HG02678 (cell line): ENCODE results near the gene FAM13B.

ENCODE experiments used
- ATAC-seq: cut with Tn5 transposase; IDR thresholded peaks from one replicate; pipeline ENCODE4 v1.9.1; 2021; ENCODE audit warnings: mild to moderate bottlenecking, moderate library complexity; ENCODE audit not compliant: unreplicated experiment

FAM13B gene

DNA sequence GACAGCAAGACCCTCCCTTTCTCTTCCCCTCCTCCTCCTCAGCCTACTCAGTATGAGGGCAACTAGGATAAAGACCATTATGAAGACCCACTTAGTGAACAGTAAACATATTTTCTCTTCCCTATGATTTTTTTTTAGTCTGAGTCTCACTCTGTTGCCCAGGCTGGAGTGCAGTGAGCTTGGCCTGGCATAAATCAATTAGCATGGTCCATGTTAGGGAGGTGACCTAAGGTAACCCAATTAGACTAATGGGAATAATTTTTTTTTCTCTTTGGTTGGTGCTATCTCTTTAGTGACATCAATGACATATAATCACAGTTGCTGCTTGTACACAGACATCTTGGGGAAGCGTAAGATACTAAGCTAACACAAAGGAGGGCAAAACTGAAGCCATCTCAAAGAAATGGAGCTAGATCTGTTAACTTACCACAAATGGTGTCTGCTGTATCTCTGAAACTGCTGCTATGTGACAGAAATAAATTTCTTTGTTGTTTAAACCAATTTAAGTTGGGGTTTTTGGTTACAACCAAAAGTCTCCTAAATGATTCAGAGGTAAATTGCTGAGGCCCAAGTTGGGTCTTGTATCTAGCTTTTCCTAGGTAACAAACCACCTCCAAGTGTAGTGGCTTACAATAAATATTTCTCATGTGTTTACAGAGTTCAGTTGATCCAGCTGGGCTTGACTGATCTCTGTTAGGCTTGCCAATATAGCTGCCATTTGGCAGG is 130.3 kb downstream of the FAM13B start:
- no peak for ATAC-seq

DNA sequence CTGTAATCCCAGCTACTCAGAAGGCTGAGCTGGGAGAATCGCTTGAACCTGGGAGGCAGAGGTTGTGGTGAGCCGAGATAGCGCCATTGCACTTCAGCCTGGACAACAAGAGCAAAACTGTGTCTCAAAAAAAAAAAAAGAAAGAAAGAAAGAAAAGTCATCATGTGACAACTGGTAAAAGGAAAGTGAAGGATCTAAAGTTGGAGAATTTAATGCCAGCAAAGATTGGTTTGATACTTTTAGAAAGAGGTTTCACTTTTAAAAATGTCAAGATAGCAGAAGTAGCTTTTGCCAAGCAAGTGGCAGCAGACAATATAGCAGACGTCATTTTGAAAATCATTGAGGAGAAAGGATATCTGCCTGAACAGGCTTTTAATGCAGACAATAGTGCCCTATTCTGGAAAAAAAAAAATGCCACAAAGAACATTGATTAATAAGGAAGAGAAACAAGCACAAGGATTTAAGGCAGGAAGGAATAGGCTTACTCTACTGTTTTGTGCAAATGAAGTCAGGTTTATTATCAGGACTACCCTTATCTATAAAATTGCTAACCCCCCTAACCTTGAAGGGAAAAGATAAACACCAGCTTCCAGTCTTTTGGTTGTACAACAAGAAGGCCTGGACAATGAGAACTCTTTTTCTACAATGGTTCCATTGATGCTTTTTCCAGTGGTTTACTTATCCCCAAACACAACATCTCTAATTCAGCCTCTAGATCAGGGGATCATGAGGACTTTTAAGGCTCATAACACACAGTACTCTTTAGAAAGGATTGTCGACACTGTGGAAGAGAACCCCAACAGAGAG is 131.7 kb downstream of the FAM13B start:
- no peak for ATAC-seq

DNA sequence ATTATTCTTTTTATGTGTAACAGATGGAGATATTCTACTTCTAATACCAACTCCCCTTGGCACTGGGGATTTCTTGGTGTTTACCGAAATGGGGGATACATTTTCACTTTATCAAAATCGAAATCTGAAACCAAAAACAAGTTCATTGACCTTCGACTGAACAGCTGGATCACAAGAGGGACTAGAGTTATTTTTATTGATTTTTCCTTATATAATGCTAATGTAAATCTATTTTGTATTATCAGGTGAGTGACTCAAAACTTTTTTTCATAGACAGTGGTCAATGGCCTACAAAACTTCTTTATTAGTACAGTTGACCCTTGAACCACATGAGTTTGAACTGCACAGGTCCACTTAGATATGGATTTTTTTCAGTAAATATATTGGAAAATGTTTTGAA is 133.4 kb downstream of the FAM13B start:
- ATAC-seq: no peak

DNA sequence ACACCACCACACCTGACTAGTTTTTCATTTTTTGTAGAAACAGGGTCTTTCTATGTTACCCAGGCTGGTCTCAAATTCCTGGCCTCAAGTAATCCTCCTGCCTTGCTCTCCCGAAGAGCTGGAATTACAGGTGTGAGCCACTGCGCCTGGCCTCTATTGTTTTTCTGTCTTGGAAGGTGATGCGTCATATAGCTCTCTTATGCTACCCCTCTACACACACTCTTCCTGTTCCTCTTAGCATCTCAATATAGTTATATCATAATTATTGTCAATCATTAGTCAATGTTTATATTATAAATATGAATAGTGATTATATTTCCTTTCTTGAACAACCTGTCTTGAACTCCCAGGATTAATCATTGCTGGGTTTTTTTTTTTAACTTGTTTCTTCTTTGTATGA is 136.3 kb downstream of the FAM13B start:
- ATAC-seq: no peak

DNA sequence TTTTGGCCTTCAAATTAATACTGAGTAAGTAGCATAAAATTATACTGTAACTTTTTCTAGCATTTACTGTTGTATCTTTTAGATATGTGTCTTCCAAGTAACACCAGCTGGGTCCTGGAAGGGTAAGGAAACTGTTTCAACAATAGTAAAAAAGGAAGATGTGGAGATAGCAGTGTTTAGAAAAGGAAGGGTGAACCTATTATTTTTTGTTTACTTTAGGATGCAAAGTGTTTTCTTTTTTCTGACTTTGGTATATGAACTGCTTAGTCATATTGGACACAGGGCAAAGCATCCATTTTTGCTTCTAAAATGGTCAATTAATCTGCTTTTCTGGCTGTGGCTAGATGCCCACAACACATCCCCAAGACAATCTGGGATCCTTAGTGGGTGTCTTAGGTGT is 138.3 kb downstream of the FAM13B start:
- ATAC-seq: no peak

DNA sequence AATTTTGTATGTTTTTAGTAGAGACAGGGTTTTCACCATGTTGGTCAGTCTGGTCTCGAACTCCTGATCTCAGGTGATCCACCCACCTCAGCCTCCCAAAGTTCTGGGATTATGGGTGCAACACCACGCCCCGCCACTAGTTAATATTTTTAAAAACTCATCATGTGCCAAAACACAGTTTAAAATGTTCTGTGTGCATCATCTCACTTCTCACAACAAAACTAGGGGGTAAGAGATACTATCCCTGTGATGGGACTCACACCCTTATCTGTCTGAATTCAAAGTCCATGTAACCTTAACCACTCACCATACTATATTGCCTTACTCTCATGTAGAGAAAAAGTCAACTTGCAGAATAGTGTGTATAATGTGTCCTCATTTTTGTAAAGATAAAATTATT is 141.0 kb downstream of the FAM13B start:
- no peak for ATAC-seq

DNA sequence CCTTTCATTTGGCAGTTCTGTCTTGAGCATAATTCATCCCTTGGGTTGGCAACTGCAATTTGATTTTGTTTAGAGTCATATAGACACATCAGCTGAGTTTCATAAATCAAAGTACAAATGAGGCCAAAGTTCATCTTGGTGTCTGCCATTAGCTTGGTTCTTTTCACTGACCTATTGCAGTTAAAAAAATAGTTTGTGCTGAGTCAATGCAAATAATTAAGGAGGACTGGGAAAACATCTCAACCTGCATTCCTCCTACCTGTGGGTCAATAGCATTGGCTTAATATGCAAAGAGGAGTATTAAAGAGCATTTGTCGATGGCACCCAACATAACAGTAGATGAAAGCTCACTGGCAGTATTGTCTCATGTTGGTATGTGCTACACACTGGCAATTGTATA is 142.0 kb downstream of the FAM13B start:
- no peak for ATAC-seq

DNA sequence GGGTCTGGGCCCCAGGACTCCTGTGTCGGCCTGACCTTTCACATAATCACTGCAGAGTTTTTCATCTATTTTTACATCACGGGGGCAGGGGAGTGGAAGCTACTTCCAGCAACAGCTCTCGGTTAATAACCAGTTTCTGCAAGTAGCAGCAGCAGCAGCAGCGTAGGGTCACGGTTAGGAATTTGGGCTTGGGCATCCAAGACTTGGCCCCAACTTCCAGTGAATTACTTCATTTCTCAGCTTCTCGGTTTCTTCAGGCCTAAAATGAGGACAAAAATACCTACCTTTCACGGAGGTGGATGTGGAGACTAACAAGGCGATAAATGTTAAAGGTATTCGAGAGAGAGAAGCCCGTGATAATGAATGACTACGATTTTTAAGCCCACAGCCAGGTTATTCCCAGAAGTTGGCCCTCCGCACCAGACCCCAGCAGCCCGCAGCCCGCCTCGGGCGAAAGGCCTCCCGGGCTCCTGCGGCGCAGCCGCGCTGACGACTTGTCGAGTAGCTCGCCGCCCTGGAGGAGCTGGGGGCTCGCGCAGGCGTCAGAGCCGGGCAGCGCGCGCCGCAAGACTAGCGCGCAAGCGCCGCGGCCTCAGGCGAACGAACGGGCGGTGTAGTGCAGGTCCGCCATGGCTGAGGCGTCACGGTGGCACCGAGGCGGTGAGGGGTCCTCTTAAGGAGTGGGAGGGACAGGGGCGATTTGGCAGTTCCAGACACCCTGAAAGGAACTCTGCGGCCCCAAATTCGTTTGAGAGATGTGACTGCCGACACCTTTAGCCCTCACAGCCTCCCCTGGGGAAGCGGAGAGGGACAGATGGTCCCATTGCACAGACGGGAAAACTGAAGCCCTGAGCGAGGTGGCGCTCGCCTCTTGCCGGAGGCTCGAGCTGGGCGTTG is 143.8 kb downstream of the FAM13B start, which contains the start of gene PKD2L2:
TSS of gene PKD2L2 (plus strand) at position 595 of the 897 bp plus-strand sequence. CDS start at position 630, 35 bp downstream.
- ATAC-seq: peak; percentile 97

DNA sequence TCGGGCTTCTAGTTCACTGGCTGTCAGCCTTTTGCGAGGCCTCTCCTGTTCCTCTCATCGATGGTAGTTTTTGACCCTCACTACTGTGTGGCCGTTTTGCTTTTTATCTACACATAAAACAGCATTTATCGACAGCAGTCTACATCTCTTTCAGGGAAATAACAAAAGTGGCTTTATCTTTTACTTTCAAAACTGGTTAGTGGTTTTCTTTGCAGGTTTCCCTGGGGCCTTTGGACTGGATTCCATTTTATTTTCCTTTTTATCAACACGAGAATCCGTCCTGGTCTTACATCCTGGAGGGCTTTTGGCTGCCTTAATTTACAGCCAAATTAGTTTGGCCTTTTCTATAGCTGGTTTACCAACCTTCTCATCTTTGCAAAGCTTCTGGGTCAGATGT is 144.4 kb downstream of the FAM13B start:
- ATAC-seq: no peak
